Ishikawa (cell line): Measurements from ENCODE around the gene SEC14L2.

Source experiments
- CEBPB ChIP-seq: IDR thresholded peaks from 2 replicates; pipeline ENCODE4 v1.6.1; 2012
- CREB1 ChIP-seq: IDR thresholded peaks from 2 replicates; pipeline ENCODE4 v1.6.1; 2012; ENCODE audit warnings: low read depth
- EGR1 ChIP-seq: IDR thresholded peaks from 2 replicates; pipeline ENCODE4 v1.6.1; 2012
- EP300 ChIP-seq: IDR thresholded peaks from 2 replicates; pipeline ENCODE4 v1.6.1; 2012; ENCODE audit warnings: borderline replicate concordance
- FOXM1 ChIP-seq: IDR thresholded peaks from 2 replicates; pipeline ENCODE4 v1.6.1; 2012; ENCODE audit warnings: low read depth, borderline replicate concordance
- MAX ChIP-seq: IDR thresholded peaks from 2 replicates; pipeline ENCODE4 v1.6.1; 2012
- NFIC ChIP-seq: IDR thresholded peaks from 2 replicates; pipeline ENCODE4 v1.6.1; 2012
- RAD21 ChIP-seq: IDR thresholded peaks from 2 replicates; pipeline ENCODE4 v1.6.1; 2012; ENCODE audit warnings: low read depth
- REST ChIP-seq: IDR thresholded peaks from 2 replicates; pipeline ENCODE4 v1.6.1; 2012; ENCODE audit warnings: low read depth, mild to moderate bottlenecking
- TAF1 ChIP-seq: IDR thresholded peaks from 2 replicates; pipeline ENCODE4 v1.6.1; 2012; ENCODE audit warnings: low read depth, mild to moderate bottlenecking
- TCF12 ChIP-seq: IDR thresholded peaks from 2 replicates; pipeline ENCODE4 v1.6.1; 2012; ENCODE audit warnings: low read depth
- TEAD4 ChIP-seq: IDR thresholded peaks from 2 replicates; pipeline ENCODE4 v1.6.1; 2012
- USF1 ChIP-seq: IDR thresholded peaks from 2 replicates; pipeline ENCODE4 v1.6.1; 2012
- YY1 ChIP-seq: IDR thresholded peaks from 2 replicates; pipeline ENCODE4 v1.6.1; 2012; ENCODE audit warnings: low read depth
- ZBTB7A ChIP-seq: IDR thresholded peaks from 2 replicates; pipeline ENCODE4 v1.6.1; 2012; ENCODE audit warnings: low read depth

Gene SEC14L2

GRCh38 chr22:30439226-30439625 lies 42.4 kb downstream of the SEC14L2 start:
- TF ChIP-seq YY1 (no peak), RAD21 (no peak), EGR1 (no peak), CREB1 (no peak), MAX (no peak), CEBPB (no peak), USF1 (no peak), EP300 (no peak)

- TF ChIP-seq CEBPB: no peak
- TF ChIP-seq USF1: no peak
- TF ChIP-seq TAF1: no peak
Measured at GRCh38 chr22:30439836-30440235, 43.0 kb downstream of the SEC14L2 start.

- TF ChIP-seq CREB1: no peak
- no peak for TF ChIP-seq EP300
- TF ChIP-seq CEBPB: no peak
- TF ChIP-seq FOXM1: no peak
- no peak for TF ChIP-seq TAF1
- TF ChIP-seq RAD21: no peak
- TF ChIP-seq EGR1: no peak
- no peak for TF ChIP-seq NFIC
- no peak for TF ChIP-seq REST
- no peak for TF ChIP-seq TEAD4
- no peak for TF ChIP-seq TCF12
- TF ChIP-seq YY1: no peak
Measured at GRCh38 chr22:30441088-30441487, 44.3 kb downstream of the SEC14L2 start.

GRCh38 chr22:30444632-30445437 lies 48.0 kb downstream of the SEC14L2 start:
- peak; percentile 35; the same call in 1 of the 2 replicates for TF ChIP-seq EGR1
- TF ChIP-seq MAX: no peak
- TF ChIP-seq ZBTB7A: peak; percentile 97
- peak; percentile 72 for TF ChIP-seq YY1
- no peak for TF ChIP-seq CREB1
- peak; percentile 87 for TF ChIP-seq RAD21

- TF ChIP-seq ZBTB7A: no peak
- TF ChIP-seq YY1: no peak
- TF ChIP-seq TEAD4: no peak
Measured at GRCh38 chr22:30445438-30446145, 48.8 kb downstream of the SEC14L2 start.

- no peak for TF ChIP-seq EGR1
- no peak for TF ChIP-seq FOXM1
- TF ChIP-seq USF1: no peak
- no peak for TF ChIP-seq TAF1
Measured at GRCh38 chr22:30447656-30448055, 50.8 kb downstream of the SEC14L2 start.

- no peak for TF ChIP-seq YY1
- no peak for TF ChIP-seq EP300
- no peak for TF ChIP-seq TEAD4
- no peak for TF ChIP-seq CEBPB
- no peak for TF ChIP-seq TAF1
- no peak for TF ChIP-seq FOXM1
- TF ChIP-seq CREB1: no peak
- no peak for TF ChIP-seq TCF12
- no peak for TF ChIP-seq RAD21
- no peak for TF ChIP-seq ZBTB7A
- no peak for TF ChIP-seq MAX
- no peak for TF ChIP-seq NFIC
- TF ChIP-seq REST: no peak
- TF ChIP-seq EGR1: no peak
- TF ChIP-seq USF1: no peak
Measured at GRCh38 chr22:30452861-30453260, 56.0 kb downstream of the SEC14L2 start.
